Fibroblast of pulmonary artery (primary cell): Measurements from ENCODE around the gene GLS.
"Not testable (repeated sequence)": the region's sequence is repeated elsewhere in the genome, so short reads cannot be mapped to it uniquely, and the experiment has no call there.

Experiments used
- DNase-seq: peaks from one replicate; pipeline ENCODE4 v3.0.0-alpha.2; 2010; ENCODE audit warnings: low read depth
- H3K4me3 ChIP-seq: replicated peaks from 2 replicates; pipeline ENCODE4 v1.5.1; 2011; ENCODE audit warnings: low read depth, mild to moderate bottlenecking, control low read depth, low read length, moderate library complexity
- TF ChIP-seq, protein P1 (sequence below): IDR thresholded peaks from 2 replicates; pipeline ENCODE4 v1.5.1; 2011; ENCODE audit warnings: mild to moderate bottlenecking, control low read depth, low read length, inconsistent platforms; ENCODE audit errors: missing control alignments

Gene GLS

DNA sequence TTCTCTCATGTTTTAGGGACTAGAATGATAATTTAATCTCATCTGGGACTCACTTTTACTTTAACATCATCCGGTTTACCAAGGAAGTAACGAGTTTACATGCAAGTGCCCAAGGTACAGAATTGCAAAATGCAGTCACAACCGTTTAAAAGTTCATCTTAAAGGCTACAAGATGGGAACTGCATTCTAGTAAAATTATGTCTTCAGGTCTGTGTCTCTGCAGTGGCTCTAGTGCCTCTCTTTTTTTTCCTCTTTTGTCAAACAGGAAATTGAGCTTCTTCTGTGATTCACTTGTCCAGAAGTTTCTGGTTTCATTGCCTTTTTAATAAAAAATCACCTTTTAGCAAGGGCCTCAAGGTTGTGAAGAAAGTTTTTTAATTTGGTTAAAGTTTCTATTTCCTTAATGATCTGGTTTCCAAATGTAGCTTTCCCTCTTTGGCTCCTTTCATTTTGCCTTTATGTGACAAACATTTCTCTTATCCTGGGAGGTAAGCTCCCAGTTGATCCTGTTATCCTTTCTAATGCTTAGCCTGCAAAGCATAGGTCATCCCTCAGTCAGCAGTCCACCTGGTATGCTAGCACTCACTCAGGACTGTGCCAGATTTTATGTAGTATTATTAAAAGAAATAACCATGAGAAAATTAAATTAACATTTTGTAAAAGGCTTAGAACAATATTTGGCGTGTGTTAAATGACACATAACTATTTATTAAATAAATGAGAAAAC, 2.4 kb downstream of the GLS start:
- peak overlapping the region; percentile 94 for H3K4me3 ChIP-seq
- DNase-seq, result no peak
- TF ChIP-seq, protein P1, sequence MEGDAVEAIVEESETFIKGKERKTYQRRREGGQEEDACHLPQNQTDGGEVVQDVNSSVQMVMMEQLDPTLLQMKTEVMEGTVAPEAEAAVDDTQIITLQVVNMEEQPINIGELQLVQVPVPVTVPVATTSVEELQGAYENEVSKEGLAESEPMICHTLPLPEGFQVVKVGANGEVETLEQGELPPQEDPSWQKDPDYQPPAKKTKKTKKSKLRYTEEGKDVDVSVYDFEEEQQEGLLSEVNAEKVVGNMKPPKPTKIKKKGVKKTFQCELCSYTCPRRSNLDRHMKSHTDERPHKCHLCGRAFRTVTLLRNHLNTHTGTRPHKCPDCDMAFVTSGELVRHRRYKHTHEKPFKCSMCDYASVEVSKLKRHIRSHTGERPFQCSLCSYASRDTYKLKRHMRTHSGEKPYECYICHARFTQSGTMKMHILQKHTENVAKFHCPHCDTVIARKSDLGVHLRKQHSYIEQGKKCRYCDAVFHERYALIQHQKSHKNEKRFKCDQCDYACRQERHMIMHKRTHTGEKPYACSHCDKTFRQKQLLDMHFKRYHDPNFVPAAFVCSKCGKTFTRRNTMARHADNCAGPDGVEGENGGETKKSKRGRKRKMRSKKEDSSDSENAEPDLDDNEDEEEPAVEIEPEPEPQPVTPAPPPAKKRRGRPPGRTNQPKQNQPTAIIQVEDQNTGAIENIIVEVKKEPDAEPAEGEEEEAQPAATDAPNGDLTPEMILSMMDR, result no peak

DNA sequence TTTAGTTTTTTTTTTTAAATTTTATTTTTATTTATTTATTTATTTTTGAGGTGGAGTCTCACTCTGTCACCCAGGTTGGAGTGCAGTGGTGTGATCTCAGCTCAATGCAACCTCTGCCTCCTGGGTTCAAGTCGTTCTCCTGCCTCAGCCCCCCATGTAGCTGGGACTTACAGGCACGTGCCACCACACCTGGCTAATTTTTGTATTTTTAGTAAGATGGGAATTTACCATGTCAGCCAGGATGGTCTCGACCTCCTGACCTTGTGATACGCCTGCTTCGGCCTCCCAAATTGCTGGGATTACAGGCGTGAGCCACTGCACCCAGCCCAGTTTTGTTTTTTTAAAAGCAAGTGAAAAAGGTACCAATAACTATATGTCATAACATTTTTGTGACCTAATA, 5.2 kb downstream of the GLS start:
- not testable (repeated sequence) for H3K4me3 ChIP-seq, DNase-seq

DNA sequence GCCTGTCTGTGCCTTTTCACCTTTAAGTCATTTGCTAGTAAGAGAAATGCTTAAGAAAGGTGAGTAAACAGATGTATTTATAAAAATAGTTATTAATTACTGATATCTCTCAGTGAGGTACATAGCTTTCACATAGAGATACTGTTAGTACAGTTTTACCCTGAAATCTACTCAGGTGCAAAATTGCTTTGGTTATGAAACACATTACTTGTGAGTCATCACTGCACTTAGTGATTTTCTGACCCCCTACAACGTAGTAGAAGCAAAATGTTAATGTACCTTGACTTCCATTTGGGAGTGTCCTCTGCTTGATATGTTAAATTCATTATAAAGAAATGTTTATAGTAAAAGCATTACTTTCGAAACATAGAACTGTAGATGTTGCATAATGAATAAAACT, 6.5 kb downstream of the GLS start:
- no peak overlapping the region for H3K4me3 ChIP-seq
- DNase-seq, result no peak
- TF ChIP-seq, protein P1, result no peak

DNA sequence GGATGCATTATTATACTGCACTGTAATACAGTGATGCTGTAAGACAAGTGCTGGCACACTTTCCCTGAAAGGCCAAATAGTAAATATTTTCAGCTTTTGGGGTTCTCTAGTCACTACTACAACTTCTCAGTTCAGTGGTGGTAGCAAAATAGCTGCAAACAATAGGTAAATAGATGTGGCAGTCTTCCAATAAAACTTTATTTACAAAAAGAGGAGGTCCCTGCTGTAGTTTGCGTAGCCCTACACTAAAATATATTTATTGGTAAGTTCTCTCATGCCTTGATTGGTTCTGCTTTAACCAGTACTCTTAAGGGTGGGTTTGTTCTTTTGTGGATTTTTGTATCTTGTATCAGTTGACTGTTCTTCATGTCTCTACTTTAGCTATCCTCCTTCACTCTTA, 7.8 kb downstream of the GLS start:
- H3K4me3 ChIP-seq, result no peak overlapping the region
- TF ChIP-seq, protein P1, result no peak
- no peak for DNase-seq

DNA sequence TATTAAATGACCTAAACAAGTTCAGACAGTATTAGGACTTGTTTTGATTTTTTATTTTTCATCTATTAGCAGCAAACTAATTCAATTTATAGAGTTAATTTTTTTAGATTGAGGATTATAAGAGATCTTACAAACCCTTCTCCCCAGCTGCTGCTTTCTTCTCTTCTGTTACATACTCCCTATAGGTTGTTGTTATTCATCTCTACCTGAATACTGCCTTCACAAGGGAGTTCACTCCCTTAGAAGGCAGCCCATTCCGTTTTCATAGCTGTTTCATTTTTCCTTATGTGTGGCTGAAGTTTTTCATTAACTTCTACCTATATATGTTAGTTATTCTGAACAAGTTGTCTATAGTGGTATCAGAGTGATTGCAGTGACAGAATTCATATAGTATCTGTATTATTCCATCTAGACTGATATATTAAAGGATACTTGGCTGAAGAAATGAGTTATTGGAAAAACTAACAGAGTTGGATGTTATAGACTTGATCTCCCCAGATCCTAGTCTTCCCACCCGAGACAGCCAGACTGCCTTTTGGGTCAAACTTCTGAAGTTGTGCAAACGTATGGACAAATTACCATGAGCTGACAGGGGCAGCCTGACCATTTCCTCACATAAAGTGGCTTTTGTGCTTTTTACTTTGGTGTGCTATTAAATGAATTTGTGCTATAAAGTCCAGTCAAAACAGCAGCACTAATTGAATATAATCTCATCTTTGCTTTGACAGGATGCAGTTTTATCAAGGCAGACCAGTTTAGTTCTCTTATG, 8.7 kb downstream of the GLS start:
- DNase-seq, result no peak
- H3K4me3 ChIP-seq, result no peak overlapping the region
- TF ChIP-seq, protein P1, result no peak

DNA sequence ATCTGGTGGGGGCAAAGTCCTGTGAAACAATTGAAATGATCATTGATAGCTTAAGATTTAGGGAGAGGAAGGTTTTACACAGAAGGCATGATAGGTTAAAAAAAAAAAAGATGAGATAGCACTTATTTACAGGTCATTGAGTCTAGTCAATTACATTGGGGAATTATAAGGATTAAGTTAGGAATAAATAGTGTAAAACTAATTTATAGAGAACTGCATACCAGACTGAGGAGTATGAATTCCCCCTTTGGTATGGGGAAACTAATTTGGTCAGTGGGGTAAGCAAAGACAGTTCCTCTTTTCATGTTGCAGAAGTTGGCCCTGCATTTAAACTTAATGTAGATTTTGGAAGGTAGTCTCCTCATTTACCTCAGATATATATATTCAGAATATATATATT, 10.8 kb downstream of the GLS start:
- TF ChIP-seq, protein P1, result no peak
- DNase-seq, result no peak
- H3K4me3 ChIP-seq, result no peak overlapping the region

DNA sequence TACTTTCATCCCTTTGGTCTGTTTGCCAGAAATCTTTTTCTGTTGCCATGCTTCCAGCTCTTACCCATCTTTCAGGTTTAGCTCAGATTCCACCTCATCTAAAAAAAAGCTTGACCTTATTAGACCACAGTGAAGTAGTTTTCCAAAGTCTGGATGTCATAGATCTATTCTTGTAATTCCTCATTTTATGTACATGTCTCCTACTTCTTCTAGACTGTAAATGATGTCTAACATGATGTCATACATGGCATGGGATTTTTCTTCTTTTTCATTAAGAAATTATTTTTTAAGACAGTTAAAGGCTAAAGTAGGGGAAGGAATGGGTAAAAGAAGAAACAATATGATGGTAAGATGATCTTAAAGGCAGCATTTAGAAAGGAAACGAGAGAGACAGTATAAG, 11.3 kb downstream of the GLS start:
- TF ChIP-seq, protein P1, result no peak
- no peak for DNase-seq
- H3K4me3 ChIP-seq, result no peak overlapping the region
